Activated naive CD4-positive, alpha-beta T cell treated with anti-CD3 and anti-CD28 coated beads for 36 hours (primary cell): Measurements from ENCODE around the gene CLDN4. TPM values are rescaled to one million over a fixed set of nuclear protein-coding genes. Genes with fewer than 3 reads are reported as not detected.

ENCODE experiments used
- total RNA-seq, 2 experiments: library from RNA; stranded (reverse); gene quantifications; one replicate each; pipeline ENCODE4 v1.2.3, GENCODE V29; 2021

Gene CLDN4
- total RNA-seq, 2 experiments from 2014 or later, result 0.10 to 0.25 TPM

Other genes starting within 250 kb of the CLDN4 start
- under 1 TPM in 1 of 2 experiments, not detected in 1; 0.22 TPM for gene MLXIPL, start 206.5 kb upstream of the CLDN4 start, total RNA-seq
- gene VPS37D, start 163.2 kb upstream of the CLDN4 start, total RNA-seq, result not detected
- 1 to 10 TPM; 4.2 to 4.4 TPM for gene DNAJC30, start 147.5 kb upstream of the CLDN4 start, total RNA-seq
- 100 to 1,000 TPM in 1 of 2 experiments, 10 to 100 TPM in 1; 95.1 to 110 TPM for gene BUD23, start 147.4 kb upstream of the CLDN4 start, total RNA-seq
- gene STX1A, start 111.3 kb upstream of the CLDN4 start, total RNA-seq, result 10 to 100 TPM; 23.7 to 24.1 TPM
- gene ABHD11, start 92.2 kb upstream of the CLDN4 start, total RNA-seq, result 10 to 100 TPM in 1 of 2 experiments, 1 to 10 TPM in 1; 9.4 to 11.3 TPM
- not detected for gene CLDN3, start 60.7 kb upstream of the CLDN4 start, total RNA-seq
- gene METTL27, start 11.5 kb downstream of the CLDN4 start, total RNA-seq, result 1 to 10 TPM; 1.7 to 2.2 TPM
- not detected for gene TMEM270, start 30.2 kb downstream of the CLDN4 start, total RNA-seq
- gene ELN, start 197.2 kb downstream of the CLDN4 start, total RNA-seq, result under 1 TPM; 0.07 to 0.19 TPM